Measurements from ENCODE around the gene ANKUB1. TPM values are rescaled to one million over a fixed set of nuclear protein-coding genes. Genes with fewer than 3 reads are reported as not detected.

Gene ANKUB1
- total and polyA plus RNA-seq, 10 of the 15 experiments (the other 5 are each of a cell fraction or from before 2014, with no cell fraction given), result 0.08 TPM; not detected in 9

DNA sequence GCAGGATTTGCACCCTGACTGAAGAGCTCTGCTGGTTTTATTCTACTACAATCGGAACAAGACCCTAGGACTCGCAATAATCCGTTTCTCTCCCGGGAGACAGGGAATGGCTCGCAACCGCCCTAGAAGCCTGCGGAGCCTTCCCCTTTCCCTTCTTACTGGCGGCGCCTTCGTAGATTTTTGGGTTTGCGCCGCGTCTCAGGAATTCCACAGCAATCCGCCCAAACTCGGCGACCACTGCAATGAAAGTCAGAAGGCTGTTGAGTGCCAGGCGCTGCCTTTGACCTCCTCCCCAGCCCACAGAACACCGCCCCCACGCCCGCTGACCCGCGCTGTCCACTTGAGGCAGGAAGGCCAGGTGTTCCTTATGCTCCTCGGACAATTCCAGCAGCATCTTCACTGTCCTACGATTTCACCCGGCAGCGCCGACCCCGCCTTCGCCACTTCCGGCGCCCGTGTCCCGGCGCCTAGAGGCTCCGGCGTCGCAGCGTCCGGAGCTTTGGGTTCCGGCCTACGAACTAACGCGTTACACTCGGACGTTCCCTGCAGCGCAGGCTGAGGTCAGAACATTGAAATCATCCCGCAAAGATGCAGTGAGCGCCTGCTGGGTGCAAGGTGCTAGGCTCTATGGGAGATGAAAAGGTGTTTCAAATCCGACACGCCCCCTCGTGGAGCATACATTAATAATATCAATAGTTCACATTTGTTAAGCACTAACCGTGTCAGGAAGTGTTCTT is 40.1 kb downstream of the ANKUB1 start, which contains the start of gene COMMD2 (continued):
- TF ChIP-seq, protein P1, sequence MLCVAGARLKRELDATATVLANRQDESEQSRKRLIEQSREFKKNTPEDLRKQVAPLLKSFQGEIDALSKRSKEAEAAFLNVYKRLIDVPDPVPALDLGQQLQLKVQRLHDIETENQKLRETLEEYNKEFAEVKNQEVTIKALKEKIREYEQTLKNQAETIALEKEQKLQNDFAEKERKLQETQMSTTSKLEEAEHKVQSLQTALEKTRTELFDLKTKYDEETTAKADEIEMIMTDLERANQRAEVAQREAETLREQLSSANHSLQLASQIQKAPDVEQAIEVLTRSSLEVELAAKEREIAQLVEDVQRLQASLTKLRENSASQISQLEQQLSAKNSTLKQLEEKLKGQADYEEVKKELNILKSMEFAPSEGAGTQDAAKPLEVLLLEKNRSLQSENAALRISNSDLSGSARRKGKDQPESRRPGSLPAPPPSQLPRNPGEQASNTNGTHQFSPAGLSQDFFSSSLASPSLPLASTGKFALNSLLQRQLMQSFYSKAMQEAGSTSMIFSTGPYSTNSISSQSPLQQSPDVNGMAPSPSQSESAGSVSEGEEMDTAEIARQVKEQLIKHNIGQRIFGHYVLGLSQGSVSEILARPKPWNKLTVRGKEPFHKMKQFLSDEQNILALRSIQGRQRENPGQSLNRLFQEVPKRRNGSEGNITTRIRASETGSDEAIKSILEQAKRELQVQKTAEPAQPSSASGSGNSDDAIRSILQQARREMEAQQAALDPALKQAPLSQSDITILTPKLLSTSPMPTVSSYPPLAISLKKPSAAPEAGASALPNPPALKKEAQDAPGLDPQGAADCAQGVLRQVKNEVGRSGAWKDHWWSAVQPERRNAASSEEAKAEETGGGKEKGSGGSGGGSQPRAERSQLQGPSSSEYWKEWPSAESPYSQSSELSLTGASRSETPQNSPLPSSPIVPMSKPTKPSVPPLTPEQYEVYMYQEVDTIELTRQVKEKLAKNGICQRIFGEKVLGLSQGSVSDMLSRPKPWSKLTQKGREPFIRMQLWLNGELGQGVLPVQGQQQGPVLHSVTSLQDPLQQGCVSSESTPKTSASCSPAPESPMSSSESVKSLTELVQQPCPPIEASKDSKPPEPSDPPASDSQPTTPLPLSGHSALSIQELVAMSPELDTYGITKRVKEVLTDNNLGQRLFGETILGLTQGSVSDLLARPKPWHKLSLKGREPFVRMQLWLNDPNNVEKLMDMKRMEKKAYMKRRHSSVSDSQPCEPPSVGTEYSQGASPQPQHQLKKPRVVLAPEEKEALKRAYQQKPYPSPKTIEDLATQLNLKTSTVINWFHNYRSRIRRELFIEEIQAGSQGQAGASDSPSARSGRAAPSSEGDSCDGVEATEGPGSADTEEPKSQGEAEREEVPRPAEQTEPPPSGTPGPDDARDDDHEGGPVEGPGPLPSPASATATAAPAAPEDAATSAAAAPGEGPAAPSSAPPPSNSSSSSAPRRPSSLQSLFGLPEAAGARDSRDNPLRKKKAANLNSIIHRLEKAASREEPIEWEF (IDR thresholded peaks at IDR 0.05; ENCODE audit: insufficient replicate concordance, low read depth, low read length), result no peak
- TF ChIP-seq POLR2A (IDR thresholded peaks at IDR 0.05; ENCODE audit: low read depth, low read length) (peak; percentile 95), DPF2 (IDR thresholded peaks at IDR 0.05) (no peak), CREB1 (IDR thresholded peaks at IDR 0.05; ENCODE audit: low read depth) (peak; percentile 91), NRF1 (conservative IDR thresholded peaks at IDR 0.05; ENCODE audit: low read depth, low read length) (no peak), LARP7 (IDR thresholded peaks at IDR 0.05) (peak; percentile 93), HDGF (IDR thresholded peaks at IDR 0.05) (no peak), PML (IDR thresholded peaks at IDR 0.05; ENCODE audit: low read length) (peak; percentile 94), EED (IDR thresholded peaks at IDR 0.05; ENCODE audit: low read depth) (peak; percentile 54; the same call in 1 of the 2 replicates), STAT1 (conservative IDR thresholded peaks at IDR 0.05) (peak; percentile 95), MTA2 (IDR thresholded peaks at IDR 0.05; ENCODE audit: low read depth) (peak; percentile 17; the same call in 1 of the 2 replicates), ZSCAN29 (IDR thresholded peaks at IDR 0.05) (peak; percentile 53; the same call in 1 of the 2 replicates), SREBF1 (IDR thresholded peaks at IDR 0.05; ENCODE audit: low read length) (no peak), TARDBP (IDR thresholded peaks at IDR 0.05; ENCODE audit: borderline replicate concordance) (peak; percentile 55; the same call in 1 of the 2 replicates), RAD21 (IDR thresholded peaks at IDR 0.05; ENCODE audit: insufficient read depth, low read depth, low read length) (peak; percentile 40), TCF7 (IDR thresholded peaks at IDR 0.05; ENCODE audit: borderline replicate concordance) (peak; percentile 56; the same call in 1 of the 2 replicates), RAD51 (IDR thresholded peaks at IDR 0.05) (no peak)
- TF ChIP-seq, protein P2, sequence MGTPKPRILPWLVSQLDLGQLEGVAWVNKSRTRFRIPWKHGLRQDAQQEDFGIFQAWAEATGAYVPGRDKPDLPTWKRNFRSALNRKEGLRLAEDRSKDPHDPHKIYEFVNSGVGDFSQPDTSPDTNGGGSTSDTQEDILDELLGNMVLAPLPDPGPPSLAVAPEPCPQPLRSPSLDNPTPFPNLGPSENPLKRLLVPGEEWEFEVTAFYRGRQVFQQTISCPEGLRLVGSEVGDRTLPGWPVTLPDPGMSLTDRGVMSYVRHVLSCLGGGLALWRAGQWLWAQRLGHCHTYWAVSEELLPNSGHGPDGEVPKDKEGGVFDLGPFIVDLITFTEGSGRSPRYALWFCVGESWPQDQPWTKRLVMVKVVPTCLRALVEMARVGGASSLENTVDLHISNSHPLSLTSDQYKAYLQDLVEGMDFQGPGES (IDR thresholded peaks at IDR 0.05), result peak; percentile 61
- TF ChIP-seq, protein P3, sequence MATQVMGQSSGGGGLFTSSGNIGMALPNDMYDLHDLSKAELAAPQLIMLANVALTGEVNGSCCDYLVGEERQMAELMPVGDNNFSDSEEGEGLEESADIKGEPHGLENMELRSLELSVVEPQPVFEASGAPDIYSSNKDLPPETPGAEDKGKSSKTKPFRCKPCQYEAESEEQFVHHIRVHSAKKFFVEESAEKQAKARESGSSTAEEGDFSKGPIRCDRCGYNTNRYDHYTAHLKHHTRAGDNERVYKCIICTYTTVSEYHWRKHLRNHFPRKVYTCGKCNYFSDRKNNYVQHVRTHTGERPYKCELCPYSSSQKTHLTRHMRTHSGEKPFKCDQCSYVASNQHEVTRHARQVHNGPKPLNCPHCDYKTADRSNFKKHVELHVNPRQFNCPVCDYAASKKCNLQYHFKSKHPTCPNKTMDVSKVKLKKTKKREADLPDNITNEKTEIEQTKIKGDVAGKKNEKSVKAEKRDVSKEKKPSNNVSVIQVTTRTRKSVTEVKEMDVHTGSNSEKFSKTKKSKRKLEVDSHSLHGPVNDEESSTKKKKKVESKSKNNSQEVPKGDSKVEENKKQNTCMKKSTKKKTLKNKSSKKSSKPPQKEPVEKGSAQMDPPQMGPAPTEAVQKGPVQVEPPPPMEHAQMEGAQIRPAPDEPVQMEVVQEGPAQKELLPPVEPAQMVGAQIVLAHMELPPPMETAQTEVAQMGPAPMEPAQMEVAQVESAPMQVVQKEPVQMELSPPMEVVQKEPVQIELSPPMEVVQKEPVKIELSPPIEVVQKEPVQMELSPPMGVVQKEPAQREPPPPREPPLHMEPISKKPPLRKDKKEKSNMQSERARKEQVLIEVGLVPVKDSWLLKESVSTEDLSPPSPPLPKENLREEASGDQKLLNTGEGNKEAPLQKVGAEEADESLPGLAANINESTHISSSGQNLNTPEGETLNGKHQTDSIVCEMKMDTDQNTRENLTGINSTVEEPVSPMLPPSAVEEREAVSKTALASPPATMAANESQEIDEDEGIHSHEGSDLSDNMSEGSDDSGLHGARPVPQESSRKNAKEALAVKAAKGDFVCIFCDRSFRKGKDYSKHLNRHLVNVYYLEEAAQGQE (IDR thresholded peaks at IDR 0.05; ENCODE audit: low read depth, low read length), result no peak
- TF ChIP-seq, protein P4, sequence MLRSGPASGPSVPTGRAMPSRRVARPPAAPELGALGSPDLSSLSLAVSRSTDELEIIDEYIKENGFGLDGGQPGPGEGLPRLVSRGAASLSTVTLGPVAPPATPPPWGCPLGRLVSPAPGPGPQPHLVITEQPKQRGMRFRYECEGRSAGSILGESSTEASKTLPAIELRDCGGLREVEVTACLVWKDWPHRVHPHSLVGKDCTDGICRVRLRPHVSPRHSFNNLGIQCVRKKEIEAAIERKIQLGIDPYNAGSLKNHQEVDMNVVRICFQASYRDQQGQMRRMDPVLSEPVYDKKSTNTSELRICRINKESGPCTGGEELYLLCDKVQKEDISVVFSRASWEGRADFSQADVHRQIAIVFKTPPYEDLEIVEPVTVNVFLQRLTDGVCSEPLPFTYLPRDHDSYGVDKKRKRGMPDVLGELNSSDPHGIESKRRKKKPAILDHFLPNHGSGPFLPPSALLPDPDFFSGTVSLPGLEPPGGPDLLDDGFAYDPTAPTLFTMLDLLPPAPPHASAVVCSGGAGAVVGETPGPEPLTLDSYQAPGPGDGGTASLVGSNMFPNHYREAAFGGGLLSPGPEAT (IDR thresholded peaks at IDR 0.05; ENCODE audit: low read depth), result peak; percentile 90

Data from GM12878 (cell line).